DOHH2 (cell line): ENCODE data around the gene CDK5R1.

Source experiments
- EZH2phosphoT487 ChIP-seq: fragments of 200-600 bp; sonication (generic); IDR thresholded peaks from 2 replicates; pipeline ENCODE4 v1.6.1; 2017; ENCODE audit warnings: borderline replicate concordance, mild to moderate bottlenecking, antibody characterized with exemption, low read length, moderate library complexity, mixed read lengths
- TF ChIP-seq, protein P1 (sequence below): fragments of 200-600 bp; sonication (generic); IDR thresholded peaks from one replicate; pipeline ENCODE4 v1.5.1; 2014; ENCODE audit warnings: antibody characterized with exemption, mild to moderate bottlenecking, low read depth, low read length; ENCODE audit not compliant: poor library complexity, severe bottlenecking

DNA sequence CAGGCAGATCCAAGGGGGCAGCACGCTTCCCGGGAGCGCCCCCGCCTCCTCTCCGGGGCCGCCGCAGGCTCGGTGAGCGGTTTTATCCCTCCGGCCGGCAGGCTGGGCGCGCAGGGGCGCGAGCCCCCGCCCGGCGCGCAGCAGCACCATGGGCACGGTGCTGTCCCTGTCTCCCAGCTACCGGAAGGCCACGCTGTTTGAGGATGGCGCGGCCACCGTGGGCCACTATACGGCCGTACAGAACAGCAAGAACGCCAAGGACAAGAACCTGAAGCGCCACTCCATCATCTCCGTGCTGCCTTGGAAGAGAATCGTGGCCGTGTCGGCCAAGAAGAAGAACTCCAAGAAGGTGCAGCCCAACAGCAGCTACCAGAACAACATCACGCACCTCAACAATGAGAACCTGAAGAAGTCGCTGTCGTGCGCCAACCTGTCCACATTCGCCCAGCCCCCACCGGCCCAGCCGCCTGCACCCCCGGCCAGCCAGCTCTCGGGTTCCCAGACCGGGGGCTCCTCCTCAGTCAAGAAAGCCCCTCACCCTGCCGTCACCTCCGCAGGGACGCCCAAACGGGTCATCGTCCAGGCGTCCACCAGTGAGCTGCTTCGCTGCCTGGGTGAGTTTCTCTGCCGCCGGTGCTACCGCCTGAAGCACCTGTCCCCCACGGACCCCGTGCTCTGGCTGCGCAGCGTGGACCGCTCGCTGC is 832 bp downstream of the CDK5R1 start:
- TF ChIP-seq, protein P1, sequence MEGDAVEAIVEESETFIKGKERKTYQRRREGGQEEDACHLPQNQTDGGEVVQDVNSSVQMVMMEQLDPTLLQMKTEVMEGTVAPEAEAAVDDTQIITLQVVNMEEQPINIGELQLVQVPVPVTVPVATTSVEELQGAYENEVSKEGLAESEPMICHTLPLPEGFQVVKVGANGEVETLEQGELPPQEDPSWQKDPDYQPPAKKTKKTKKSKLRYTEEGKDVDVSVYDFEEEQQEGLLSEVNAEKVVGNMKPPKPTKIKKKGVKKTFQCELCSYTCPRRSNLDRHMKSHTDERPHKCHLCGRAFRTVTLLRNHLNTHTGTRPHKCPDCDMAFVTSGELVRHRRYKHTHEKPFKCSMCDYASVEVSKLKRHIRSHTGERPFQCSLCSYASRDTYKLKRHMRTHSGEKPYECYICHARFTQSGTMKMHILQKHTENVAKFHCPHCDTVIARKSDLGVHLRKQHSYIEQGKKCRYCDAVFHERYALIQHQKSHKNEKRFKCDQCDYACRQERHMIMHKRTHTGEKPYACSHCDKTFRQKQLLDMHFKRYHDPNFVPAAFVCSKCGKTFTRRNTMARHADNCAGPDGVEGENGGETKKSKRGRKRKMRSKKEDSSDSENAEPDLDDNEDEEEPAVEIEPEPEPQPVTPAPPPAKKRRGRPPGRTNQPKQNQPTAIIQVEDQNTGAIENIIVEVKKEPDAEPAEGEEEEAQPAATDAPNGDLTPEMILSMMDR: no peak
- TF ChIP-seq EZH2phosphoT487: no peak
